Measurements from ENCODE around the gene PRRG4. TPM values are rescaled to one million over a fixed set of nuclear protein-coding genes. Genes with fewer than 3 reads are reported as not detected.

PRRG4 gene
- total RNA-seq, 1 donor from 2014 or later, result 0.59 TPM

DNA sequence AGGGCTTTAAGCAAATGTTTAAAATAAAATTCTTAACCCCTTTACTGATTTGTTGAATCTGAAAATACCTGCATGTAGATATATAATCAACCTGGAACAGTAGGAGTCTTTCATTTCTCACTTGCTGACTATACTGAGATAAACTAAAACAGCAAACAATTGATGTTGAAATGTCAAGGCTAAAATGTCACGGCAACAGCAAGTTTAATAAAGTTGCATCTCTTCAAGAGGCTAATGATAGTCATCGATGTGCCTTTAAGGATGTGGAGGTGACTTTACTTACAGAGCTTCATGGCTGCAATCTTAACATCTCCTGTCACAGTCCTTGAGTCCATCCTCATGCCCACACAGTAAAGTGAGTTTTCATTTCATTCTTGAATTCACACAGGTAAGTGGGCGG lies 3.6 kb upstream of the PRRG4 start:
- intact Hi-C loops (cut with DNase I), result no loop called here
- ATAC-seq (ENCODE audit: poor library complexity) (no peak), DNase-seq (no peak)

DNA sequence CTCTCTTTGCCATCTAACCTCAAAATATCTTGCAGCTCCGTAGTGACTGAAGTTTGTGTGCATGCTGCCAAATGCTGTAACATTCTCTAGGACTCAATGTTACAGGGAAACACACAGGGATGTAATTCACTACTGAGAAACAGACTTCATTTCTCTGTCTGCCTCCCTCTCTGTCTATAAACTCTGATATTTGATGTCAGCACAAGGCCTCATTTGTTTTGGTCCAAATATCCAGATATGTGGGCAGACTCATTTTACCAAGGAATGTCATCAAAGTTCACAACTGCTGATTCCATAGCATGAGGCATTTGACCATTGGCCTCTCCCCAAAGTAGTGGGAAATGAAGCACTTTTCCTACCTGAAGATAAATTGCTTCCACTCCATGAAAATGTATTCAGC lies 2.5 kb upstream of the PRRG4 start:
- no peak for ATAC-seq (ENCODE audit: poor library complexity)
- DNase-seq, result no peak
- intact Hi-C loops (cut with DNase I), result no loop called here

DNA sequence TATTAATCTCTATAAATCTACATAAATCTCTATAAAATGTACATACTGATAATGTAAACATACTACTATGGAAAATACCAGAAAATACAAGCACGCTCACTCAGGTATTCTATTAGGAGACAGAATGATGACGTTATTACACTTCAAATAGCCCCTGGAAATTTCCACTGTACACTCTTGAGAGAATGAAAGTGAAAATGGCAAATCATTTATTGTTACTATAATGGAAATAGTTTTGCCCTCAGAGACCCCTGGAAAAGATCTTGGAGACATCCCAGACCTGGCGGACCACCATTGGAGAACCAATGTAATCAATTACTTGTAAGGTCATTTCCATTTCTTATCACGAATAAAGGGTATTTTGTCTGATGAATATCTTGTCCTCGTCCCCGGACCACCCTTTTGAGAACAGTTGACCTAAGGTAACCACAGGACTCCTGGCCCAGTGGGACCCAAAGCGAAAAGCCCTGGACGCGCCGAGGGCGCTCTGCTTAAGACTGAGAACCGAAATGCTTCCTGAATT lies 509 bp upstream of the PRRG4 start:
- intact Hi-C loops (cut with DNase I), result no loop called here
- DNase-seq (no peak), ATAC-seq (ENCODE audit: poor library complexity) (no peak)

DNA sequence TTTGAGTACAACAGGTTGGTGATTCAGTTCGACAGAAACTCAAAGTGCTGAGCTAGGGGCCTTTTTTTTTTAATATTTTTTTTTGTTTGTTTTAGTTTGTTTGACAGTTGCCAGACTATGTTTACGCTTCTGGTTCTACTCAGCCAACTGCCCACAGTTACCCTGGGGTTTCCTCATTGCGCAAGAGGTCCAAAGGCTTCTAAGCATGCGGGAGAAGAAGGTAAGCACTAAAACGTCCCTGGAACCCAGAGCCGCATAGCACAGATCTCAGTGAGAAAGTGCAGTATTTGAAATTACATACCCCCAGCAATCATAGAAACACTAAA lies 649 bp downstream of the PRRG4 start:
- ATAC-seq (ENCODE audit: poor library complexity), result peak; percentile 60
- DNase-seq, result no peak
- intact Hi-C loops (cut with DNase I), result no loop called here

DNA sequence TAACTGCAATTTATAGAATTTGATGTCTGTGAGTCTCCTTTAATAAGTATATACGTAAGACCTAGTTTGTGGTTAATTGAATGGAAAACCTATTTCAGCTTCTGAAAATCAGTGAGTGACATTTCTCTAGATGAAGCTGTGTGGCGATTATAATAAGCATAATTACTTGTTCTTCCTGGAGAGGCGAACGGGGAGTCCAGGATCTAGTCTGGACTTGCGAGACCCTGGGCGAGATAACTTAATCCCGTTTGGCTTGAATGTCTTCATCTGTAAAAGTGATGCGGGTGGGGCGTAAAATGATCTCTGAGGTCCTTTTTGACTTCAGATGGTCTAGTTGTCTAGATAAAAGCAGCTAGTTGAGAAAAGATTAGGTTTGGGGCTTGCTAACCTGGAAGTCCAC lies 1.1 kb downstream of the PRRG4 start:
- ATAC-seq (ENCODE audit: poor library complexity) (no peak), DNase-seq (no peak)
- intact Hi-C loops (cut with DNase I), result no loop called here

DNA sequence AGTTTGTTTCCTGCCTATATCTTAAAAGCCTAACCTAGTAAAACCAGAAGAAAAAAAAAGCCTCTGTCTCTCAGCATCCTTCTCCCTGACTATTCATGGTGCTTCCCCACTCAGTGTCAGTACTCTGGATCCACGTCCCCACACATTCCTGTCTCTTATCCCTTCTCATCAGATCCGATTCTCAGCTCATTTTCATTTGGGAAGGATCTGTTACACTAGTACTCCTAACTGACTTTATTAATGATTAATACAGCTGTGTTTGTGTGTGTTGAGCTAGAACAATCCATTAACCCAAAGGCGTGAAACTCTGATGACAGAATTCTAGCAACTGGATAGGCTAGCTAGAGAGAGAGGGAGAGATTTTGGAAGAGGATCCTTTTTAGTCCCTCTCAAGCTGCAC lies 1.5 kb downstream of the PRRG4 start:
- ATAC-seq (ENCODE audit: poor library complexity), result no peak
- intact Hi-C loops (cut with DNase I), result no loop called here
- DNase-seq, result no peak

DNA sequence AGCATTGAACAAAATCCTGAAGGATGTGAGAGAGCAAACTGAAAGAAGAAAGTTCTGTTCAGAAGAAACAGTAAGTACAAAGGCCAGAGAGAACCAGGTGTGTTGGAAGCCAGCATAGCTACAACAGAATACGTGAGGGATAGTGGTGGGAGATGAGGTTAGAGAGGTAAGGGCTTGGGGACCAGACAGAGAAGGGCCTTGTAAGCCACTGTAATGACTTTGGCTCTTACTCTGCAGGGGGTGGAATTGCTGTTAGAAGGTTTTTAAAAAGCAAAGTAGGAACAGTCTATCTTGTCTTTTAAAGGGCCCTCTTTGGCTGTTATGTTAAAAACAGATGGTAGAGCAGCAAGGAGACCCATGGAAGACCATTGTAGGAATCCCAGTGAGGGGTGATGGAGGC lies 4.2 kb downstream of the PRRG4 start:
- DNase-seq (no peak), ATAC-seq (ENCODE audit: poor library complexity) (no peak)
- intact Hi-C loops (cut with DNase I), result no loop called here

DNA sequence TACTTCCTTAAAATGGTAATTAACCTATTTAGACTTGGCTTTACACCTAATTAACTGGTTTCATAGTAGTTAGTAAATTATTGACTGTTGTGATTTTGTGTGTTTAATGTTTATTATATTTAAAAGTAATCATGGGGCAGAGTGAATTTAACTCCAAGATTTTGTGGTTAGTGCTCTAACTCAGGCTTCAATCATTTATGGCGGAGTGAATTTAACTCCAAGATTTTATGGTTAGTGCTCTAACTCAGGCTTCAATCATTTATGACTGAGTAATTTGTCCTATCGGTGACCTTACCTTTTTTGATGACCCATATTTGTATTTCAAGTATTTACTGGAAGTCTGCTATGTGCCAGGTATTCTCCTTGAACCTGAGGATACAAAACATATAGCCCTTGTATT lies 7.2 kb downstream of the PRRG4 start:
- no peak for DNase-seq
- intact Hi-C loops (cut with DNase I), result no loop called here
- ATAC-seq (ENCODE audit: poor library complexity), result no peak

DNA sequence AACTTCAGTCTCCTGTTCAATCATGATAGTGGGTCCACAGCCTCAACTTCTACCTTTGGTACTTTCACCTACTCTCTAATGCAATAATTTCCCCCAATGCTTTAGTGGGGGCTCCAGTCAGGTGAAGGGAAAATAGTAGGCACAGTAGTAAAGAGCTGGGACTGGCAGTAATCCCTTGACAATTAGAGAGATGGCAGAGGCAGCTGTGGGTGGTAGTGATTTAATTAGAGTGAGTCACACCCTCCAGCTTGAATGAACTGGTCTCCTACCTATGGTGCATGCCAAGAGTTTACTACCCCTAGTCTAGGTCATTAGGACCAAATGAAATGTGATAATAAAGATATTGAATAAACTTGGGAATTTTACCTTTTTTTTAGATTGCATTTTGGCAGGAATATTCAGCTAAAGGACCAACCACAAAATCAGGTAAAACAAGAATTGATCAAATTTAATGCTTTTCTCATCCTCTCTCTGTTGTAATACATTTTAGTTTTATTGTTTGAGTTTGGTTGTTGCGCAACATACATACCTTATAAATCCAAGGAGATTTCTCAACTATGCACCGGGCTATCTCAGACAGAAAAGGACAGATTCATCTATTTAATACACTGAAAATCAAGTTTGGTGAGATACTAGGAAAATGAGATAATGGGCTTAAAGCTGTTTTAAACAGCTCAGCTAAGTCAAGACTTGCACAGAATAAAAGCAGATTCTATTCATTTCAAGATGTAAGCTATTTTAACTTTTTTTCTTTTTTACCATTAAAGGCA lies 9.0 kb downstream of the PRRG4 start:
- intact Hi-C loops (cut with DNase I), result no loop called here
- no peak for ATAC-seq (ENCODE audit: poor library complexity)

DNA sequence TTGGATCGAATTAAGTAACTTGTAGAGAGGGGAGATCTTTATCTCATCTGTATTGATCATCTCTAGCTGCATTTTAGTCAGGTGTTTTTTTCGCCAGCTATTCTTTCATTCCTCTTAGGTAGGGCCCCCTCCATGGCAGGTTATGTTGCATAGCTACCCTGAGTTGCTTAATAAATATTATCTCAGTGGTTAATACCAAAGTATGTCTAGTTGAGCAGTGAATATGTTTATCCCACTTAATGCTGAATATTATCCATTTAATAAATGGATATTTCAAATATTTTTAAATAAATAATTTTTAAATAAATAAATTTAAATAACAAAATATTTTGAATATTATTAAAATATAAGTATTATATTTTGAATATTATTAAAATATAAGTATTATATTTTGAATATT lies 9.6 kb downstream of the PRRG4 start:
- intact Hi-C loops (cut with DNase I), result no loop called here
- DNase-seq (no peak), ATAC-seq (ENCODE audit: poor library complexity) (no peak)

More for the DNA sequence above, 9.0 kb downstream of the PRRG4 start:
- DNase-seq, result no peak

DNA sequence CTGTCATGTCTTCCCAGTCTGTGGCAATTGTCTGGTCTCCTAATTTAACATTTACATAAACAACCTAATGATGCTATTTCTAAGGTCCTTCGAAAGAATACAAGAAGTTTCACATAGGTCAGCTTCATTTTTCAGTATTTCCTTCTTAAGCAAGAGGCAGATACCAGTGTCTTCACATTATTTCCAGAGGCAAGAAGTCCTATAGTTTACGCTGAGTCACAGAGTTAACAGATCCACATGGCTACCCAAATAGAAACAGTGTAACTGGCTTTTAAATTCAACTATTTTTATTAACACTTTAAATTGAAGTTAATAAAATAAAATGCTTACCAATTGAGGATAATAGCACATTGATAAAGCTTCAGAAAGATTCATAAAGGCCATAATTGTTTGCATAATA lies 10.9 kb downstream of the PRRG4 start:
- ATAC-seq (ENCODE audit: poor library complexity), result no peak
- intact Hi-C loops (cut with DNase I), result no loop called here
- no peak for DNase-seq

DNA sequence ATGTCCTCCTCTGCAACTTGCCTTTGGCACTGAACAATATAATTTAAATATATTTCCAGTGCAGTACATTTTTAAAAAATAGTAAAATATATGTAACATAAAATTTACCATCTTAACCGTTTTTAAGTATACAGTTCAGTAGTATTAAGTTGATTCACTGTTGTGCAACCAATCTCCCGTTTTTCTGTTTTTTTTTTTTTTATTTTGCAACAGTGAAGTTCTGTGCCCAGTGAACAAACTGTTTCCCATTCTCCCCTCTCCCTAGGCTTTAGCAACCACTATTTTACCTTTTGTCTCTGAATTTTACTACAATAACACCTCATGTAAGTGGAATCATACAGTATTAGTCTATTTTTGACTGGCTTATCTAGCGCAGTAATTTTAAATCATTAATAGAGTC lies 13.8 kb downstream of the PRRG4 start:
- ATAC-seq (ENCODE audit: poor library complexity) (no peak), DNase-seq (no peak)
- intact Hi-C loops (cut with DNase I), result no loop called here

DNA sequence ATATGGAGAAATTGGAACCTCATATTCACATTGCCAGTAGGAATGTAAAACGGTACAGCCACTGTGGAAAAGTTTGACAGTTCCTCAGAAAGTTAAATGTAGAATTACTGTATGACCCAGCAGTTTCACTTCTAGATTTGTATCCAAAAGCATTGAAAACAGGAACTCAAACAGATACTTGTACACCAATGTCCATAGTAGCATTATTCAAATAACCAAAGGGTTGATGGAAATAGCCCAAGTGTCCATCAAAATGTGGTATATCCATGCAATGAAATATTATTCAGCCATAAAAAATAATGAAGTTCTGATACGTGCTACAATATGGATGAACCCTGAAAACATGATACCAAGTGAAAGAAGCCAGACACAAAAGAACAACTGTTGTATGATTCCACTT lies 17.8 kb downstream of the PRRG4 start:
- intact Hi-C loops (cut with DNase I), result no loop called here
- DNase-seq, result no peak
- no peak for ATAC-seq (ENCODE audit: poor library complexity)

DNA sequence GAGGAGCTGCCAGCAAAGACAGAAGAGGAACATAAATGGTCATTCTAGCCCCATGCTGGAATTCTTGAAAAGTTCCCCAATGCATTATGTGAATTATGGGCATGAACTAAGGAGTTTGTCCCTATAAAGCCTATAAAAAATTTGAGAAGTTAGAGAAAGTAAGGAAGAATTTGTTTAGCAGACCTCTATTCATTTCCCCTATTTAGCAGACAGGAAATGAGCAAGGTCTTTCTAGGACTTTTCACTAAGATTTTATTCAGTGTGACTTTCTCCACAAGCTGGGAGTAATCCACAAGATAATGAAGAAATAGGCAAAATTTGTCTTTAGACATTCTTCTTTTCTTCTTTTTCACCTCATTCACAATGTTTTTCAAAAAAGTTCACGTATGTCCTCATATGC lies 20.0 kb downstream of the PRRG4 start:
- DNase-seq, result no peak
- no peak for ATAC-seq (ENCODE audit: poor library complexity)
- intact Hi-C loops (cut with DNase I), result no loop called here

DNA sequence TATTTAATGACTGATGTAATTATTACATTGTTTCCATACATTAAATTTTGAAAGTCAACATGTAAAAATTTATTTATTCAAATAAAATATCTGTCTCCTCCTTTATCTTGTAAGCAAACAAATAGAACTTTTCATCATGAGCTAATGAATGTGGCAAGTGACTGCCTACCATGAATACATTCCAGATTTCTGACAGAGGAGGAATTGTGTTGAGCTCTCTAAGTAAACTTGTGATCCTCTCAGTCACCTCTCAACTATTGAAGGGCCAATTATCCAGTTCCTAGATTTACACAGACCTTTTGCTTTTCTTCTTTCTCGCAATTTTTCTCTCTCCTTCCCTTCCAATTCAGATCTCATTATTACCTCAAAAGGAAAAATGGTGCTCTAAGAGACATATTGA lies 21.5 kb downstream of the PRRG4 start:
- DNase-seq (no peak), ATAC-seq (ENCODE audit: poor library complexity) (no peak)
- intact Hi-C loops (cut with DNase I), result no loop called here

DNA sequence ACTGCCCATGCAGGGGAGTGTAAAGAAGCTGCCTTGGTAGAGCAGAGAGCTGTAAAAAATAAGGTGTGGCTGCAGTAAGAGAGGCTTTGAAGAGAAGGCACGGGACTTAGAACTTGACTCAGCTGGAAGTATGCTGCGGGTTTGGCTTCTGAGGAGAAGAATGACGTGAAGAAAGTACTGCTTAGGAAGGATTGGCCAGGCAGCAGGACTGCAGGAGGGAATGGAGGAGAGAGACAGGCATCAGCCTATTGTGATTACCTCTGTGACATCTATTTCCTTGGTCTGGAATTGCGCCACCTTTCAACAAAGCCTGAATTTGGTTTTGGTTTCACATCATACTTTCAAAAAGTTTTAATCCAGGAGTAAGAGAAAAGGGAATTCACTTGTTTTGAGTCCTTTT lies 22.5 kb downstream of the PRRG4 start:
- ATAC-seq (ENCODE audit: poor library complexity), result no peak
- intact Hi-C loops (cut with DNase I), result no loop called here
- DNase-seq, result no peak

DNA sequence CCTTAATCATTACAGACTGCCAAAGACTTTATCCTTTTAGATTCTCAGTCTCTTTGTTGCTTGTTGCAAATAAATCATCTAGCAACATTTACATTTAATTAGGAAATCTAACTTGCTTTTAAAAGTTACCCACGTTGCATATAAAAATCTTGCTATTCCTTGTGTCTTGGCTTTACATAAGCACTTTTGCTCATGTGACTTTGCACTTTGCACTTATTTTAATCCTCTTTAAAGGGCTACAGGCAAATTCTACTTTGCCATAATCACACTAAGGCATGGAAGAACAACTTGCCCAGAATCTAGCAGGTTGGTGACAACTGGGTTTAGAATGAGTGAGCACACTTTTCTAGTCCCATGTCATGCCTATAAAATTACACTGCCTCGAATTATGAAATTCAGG lies 25.9 kb downstream of the PRRG4 start:
- no peak for DNase-seq
- intact Hi-C loops (cut with DNase I), result no loop called here
- ATAC-seq (ENCODE audit: poor library complexity), result no peak

DNA sequence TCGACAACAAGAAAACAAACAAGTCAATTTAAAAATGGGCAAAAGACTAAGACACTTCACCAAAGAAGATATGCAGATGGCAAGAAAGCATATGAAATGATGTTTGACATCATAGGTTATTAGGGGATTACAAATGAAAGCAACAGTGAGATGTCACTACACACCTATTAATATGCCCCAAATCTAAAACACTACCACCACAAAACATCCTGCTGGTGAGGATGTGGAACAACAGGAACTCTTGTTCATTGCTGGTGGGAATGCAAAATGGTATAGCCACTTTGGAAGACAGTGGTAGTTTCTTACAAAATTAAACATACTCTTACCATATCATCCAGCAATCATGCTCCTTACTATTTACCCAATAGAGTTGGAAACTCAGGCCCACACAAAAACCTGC lies 29.0 kb downstream of the PRRG4 start:
- no peak for DNase-seq
- no peak for ATAC-seq (ENCODE audit: poor library complexity)

DNA sequence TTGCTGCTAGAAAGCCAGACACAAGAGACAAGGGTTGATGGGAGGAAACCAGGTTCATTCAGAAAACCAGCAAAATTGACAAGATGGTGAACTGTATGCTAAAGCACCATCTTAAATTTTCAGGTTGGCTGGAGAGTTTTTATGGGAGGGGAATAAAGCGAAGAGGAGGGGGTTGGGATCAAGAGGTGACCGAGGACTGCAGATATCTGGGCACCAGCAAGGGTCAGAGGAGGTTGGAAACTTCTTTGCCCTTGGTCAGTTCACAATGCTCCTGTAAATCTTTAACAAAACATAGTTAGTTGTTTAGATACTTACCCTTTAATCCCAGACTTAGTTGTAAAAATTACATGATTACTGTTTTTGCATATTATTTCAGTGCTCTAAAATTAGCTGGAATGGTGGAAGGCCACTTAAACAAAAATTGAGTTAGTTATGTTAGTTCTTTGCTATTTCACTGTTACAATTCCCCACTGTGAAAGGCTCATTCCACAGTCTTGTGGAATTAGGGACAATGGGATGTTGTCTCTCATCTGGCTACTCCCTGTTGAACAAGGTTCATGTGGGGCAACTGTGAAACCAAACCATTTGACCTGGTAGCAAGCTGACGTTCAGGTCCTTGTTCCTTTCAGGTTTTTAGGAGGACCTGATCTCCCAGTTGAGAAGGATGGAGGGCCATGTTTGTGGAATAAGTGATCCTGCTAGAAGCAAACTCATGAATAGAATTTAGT lies 32.3 kb downstream of the PRRG4 start:
- intact Hi-C loops (cut with DNase I), result no loop called here
- no peak for ATAC-seq (ENCODE audit: poor library complexity)
- no peak for DNase-seq

More for the DNA sequence above, 29.0 kb downstream of the PRRG4 start:
- intact Hi-C loops (cut with DNase I), result no loop called here

DNA sequence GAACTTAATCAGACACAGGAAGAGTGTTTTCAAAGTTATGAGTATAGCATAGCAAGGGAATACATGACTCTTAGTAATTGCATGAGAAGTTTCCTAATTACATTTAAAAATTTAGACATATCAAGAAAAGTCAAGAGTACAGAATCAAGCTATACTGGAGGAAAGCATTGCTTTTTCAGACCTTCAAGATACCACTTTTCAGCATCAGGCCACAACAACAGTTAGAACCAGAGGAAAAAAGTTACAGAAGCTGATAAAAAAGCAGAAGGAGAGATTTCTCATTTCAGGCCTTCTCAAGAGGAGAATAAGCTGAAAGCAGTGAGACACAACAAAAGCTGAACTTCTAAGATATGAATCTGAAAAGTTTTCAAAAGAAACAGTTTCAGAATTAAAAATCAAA lies 34.8 kb downstream of the PRRG4 start:
- intact Hi-C loops (cut with DNase I), result no loop called here
- ATAC-seq (ENCODE audit: poor library complexity) (no peak), DNase-seq (no peak)

Measured in Right ventricle myocardium superior (tissue), 1 donor.